Activated naive CD4-positive, alpha-beta T cell (primary cell): ENCODE data around the gene GOLGA2.
"Not testable (repeated sequence)": the region's sequence is repeated elsewhere in the genome, so short reads cannot be mapped to it uniquely, and the experiment has no call there.

ENCODE experiments used
- DNase-seq, 4 experiments: peaks; one replicate each; lab custom pipeline; 2025; lab: John Stamatoyannopoulos, UW

GOLGA2 gene

GRCh38 chr9:128242124-128242523 lies 33.7 kb downstream of the GOLGA2 start:
- DNase-seq = no peak

- DNase-seq = no peak
These were observed 41.9 kb downstream of the GOLGA2 start for GRCh38 chr9:128233817-128234406.

GRCh38 chr9:128232528-128233428 lies 43.0 kb downstream of the GOLGA2 start:
- no peak for DNase-seq

GRCh38 chr9:128231638-128232527 lies 43.9 kb downstream of the GOLGA2 start:
- DNase-seq = no peak

GRCh38 chr9:128230897-128231296 lies 44.9 kb downstream of the GOLGA2 start:
- DNase-seq = not testable (repeated sequence)

- no peak for DNase-seq
These were observed 49.4 kb downstream of the GOLGA2 start for GRCh38 chr9:128226412-128226801.

GRCh38 chr9:128225770-128226411 lies 49.9 kb downstream of the GOLGA2 start:
- DNase-seq = no peak

GRCh38 chr9:128224877-128225276 lies 50.9 kb downstream of the GOLGA2 start:
- DNase-seq = no peak

- no peak for DNase-seq
These were observed 52.7 kb downstream of the GOLGA2 start for GRCh38 chr9:128222880-128223670.

- no peak for DNase-seq
These were observed 53.8 kb downstream of the GOLGA2 start for GRCh38 chr9:128222026-128222425.

GRCh38 chr9:128219831-128220230 lies 56.0 kb downstream of the GOLGA2 start:
- no peak for DNase-seq

- DNase-seq = peak; percentile 60 to 87 (median 75)
These were observed 57.1 kb downstream of the GOLGA2 start for GRCh38 chr9:128218518-128219389.

GRCh38 chr9:128218172-128218517 lies 57.7 kb downstream of the GOLGA2 start:
- DNase-seq = no peak

- DNase-seq = no peak
These were observed 58.8 kb downstream of the GOLGA2 start for GRCh38 chr9:128216781-128217553.

- DNase-seq = no peak
These were observed 60.1 kb downstream of the GOLGA2 start for GRCh38 chr9:128215491-128216409.

GRCh38 chr9:128214571-128215490 lies 61.0 kb downstream of the GOLGA2 start:
- DNase-seq = no peak
